ENCODE measurements around the gene E2F2.

E2F2 gene

DNA sequence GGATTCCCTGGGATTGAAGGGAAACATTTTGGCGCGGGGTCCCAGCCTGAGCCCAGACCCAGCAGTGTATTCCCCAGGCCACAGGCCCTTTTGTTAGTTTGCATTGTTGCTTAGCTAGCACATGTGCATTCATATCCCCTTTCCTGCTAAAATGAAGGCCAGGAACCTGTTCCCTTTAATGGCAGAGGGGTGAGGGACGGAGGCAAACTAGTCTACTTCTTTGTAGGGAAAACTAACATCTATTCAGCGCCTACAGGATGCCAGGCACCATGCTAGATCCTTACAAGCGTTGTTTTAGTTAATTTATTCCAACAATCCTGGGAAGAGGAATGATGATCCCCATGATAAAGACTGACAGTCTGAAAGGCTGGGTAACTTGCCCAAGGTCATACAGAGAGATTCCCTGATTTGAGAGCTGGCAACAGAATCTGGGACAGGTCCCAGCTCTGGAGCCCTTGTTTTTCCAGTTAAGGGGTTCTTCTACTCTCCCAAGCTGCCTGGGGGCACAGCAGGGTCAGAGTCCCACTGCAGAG lies 595 bp upstream of the E2F2 start:
- Histone ChIP-seq H3K9me3 (ENCODE audit: insufficient read depth, low read depth, low read length) (no peaks in the 10 kb centered on the region), H3K4me1 (ENCODE audit: insufficient read depth, low read length, poor library complexity, severe bottlenecking) (peaks cover 69% of the 10 kb centered on the region), H3K36me3 (ENCODE audit: insufficient read depth, low read length) (no peaks in the 10 kb centered on the region), H3K9me2 (replicated peaks; ENCODE audit: low read depth, low read length) (no peaks in the 10 kb centered on the region), H3K9ac (ENCODE audit: low read depth, low read length, poor library complexity, severe bottlenecking) (peak overlapping the region; percentile 98), H3K4me2 (ENCODE audit: low read depth, low read length, poor library complexity, severe bottlenecking) (peak overlapping the region; percentile 95), H3K27me3 (ENCODE audit: insufficient read depth, low read length, poor library complexity, severe bottlenecking) (peaks cover 5% of the 10 kb centered on the region), H4K20me1 (ENCODE audit: insufficient read depth, low read length, poor library complexity, severe bottlenecking) (peaks cover 11% of the 10 kb centered on the region), H3K4me3 (ENCODE audit: low read length, poor library complexity, severe bottlenecking) (peak overlapping the region; percentile 93), H2AFZ (ENCODE audit: low read length) (peak overlapping the region; percentile 91), H3F3A (ENCODE audit: low read depth) (peaks cover 21% of the 10 kb centered on the region), H3K79me2 (ENCODE audit: insufficient read depth, low read length) (peaks cover 37% of the 10 kb centered on the region)
- TF ChIP-seq EZH2phosphoT487 (IDR thresholded peaks at IDR 0.05; ENCODE audit: borderline replicate concordance) (no peak), CTCF (conservative IDR thresholded peaks at IDR 0.05; ENCODE audit: low read length) (no peak)

DNA sequence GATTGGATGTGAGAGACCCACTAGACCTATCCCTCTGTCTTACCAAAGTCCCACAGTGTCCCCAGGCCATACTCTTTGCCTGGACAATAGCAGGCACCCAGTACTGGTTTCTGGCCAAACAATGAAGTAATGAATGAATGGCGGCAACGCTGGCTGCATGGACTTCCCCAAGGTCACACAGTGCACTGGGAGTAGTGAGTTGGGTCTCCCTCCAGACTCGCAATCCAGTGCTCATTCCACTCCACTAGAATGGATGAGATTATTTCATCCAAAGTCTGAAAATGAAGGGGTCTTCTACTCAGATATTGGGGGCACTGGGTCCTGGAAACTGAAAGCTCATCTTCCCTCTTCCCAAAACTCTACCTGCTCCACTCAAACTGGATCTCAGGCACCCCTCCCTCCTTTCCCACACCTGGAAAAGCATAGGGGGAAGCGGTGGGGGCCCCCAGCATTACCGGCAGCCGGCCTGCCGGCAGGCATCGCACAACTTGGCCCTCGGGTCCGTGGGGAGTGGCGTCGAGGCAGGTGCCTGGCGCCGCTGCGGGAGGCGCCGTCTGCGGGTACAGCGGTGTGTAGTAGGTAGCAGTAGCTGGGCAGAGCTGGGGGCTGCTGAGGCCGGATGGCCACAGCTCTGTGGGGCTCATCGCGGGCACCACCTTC lies 816 bp downstream of the E2F2 start:
- Histone ChIP-seq H3K4me2 (ENCODE audit: low read depth, low read length, poor library complexity, severe bottlenecking) (peak overlapping the region; percentile 95), H3K4me1 (ENCODE audit: insufficient read depth, low read length, poor library complexity, severe bottlenecking) (peaks cover 80% of the 10 kb centered on the region), H3K9me3 (ENCODE audit: insufficient read depth, low read depth, low read length) (no peaks in the 10 kb centered on the region), H4K20me1 (ENCODE audit: insufficient read depth, low read length, poor library complexity, severe bottlenecking) (peaks cover 19% of the 10 kb centered on the region), H3K36me3 (ENCODE audit: insufficient read depth, low read length) (no peaks in the 10 kb centered on the region), H3K79me2 (ENCODE audit: insufficient read depth, low read length) (peaks cover 51% of the 10 kb centered on the region), H2AFZ (ENCODE audit: low read length) (peak overlapping the region; percentile 82), H3K4me3 (ENCODE audit: low read length, poor library complexity, severe bottlenecking) (peak overlapping the region; percentile 93), H3K9me2 (replicated peaks; ENCODE audit: low read depth, low read length) (no peaks in the 10 kb centered on the region), H3K9ac (ENCODE audit: low read depth, low read length, poor library complexity, severe bottlenecking) (peak overlapping the region; percentile 98), H3K27me3 (ENCODE audit: insufficient read depth, low read length, poor library complexity, severe bottlenecking) (peaks cover 5% of the 10 kb centered on the region), H3F3A (ENCODE audit: low read depth) (peaks cover 24% of the 10 kb centered on the region)
- no peak for TF ChIP-seq EZH2phosphoT487 (IDR thresholded peaks at IDR 0.05; ENCODE audit: borderline replicate concordance)
- TF ChIP-seq CTCF (conservative IDR thresholded peaks at IDR 0.05; ENCODE audit: low read length) = no peak

GRCh38 chr1:23529146-23530086 lies 1.6 kb downstream of the E2F2 start:
- peaks cover 80% of the 10 kb centered on the region for H3K4me1 ChIP-seq (ENCODE audit: insufficient read depth, low read length, poor library complexity, severe bottlenecking)
- no peaks in the 10 kb centered on the region for H3K9me3 ChIP-seq (ENCODE audit: insufficient read depth, low read depth, low read length)
- H3K4me3 ChIP-seq (ENCODE audit: low read length, poor library complexity, severe bottlenecking) = peak overlapping the region; percentile 93
- H3K79me2 ChIP-seq (ENCODE audit: insufficient read depth, low read length) = peaks cover 54% of the 10 kb centered on the region
- H3K9me2 ChIP-seq (replicated peaks; ENCODE audit: low read depth, low read length) = no peaks in the 10 kb centered on the region
- H4K20me1 ChIP-seq (ENCODE audit: insufficient read depth, low read length, poor library complexity, severe bottlenecking) = peaks cover 20% of the 10 kb centered on the region
- peaks cover 5% of the 10 kb centered on the region for H3K27me3 ChIP-seq (ENCODE audit: insufficient read depth, low read length, poor library complexity, severe bottlenecking)
- peak overlapping the region; percentile 98 for H3K9ac ChIP-seq (ENCODE audit: low read depth, low read length, poor library complexity, severe bottlenecking)
- TF ChIP-seq EZH2phosphoT487 (IDR thresholded peaks at IDR 0.05; ENCODE audit: borderline replicate concordance) = no peak
- no peak for TF ChIP-seq CTCF (conservative IDR thresholded peaks at IDR 0.05; ENCODE audit: low read length)
- peak overlapping the region; percentile 95 for H3K4me2 ChIP-seq (ENCODE audit: low read depth, low read length, poor library complexity, severe bottlenecking)
- H3K36me3 ChIP-seq (ENCODE audit: insufficient read depth, low read length) = no peaks in the 10 kb centered on the region
- peaks cover 23% of the 10 kb centered on the region for H3F3A ChIP-seq (ENCODE audit: low read depth)
- no peak overlapping the region for H2AFZ ChIP-seq (ENCODE audit: low read length)
